ENCODE data around the gene HECA. TPM values are rescaled to one million over a fixed set of nuclear protein-coding genes. Genes with fewer than 3 reads are reported as not detected.
"Not testable (repeated sequence)": the region's sequence is repeated elsewhere in the genome, so short reads cannot be mapped to it uniquely, and the experiment has no call there.

HECA gene
- total RNA-seq, 1 donor from 2014 or later = 48.9 TPM

DNA sequence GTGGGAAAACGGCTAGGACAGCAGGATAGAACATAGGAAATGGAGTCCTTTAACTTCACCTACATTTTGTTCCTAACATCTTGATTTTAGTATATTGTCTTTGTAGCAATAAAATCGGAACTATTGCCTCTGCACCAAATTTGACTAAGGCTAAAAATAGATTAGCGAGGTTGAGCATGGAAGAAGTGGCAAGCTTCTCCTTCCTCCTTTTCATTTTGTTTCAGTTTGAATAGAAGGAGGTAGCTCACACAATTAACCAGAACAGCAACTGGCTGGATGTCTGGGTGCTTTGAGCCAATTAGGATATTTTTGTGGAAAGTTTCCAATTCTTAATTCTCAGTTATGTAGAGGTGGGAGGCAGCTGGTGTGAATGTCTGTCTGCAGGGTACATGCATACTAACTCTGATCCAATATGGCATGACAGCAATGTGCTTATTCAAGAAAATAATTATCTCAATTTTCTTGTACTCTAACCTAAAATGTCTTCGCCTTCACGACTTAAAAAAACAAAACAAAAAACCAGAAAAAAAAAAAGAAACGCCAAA is 3.1 kb upstream of the HECA start:
- peak overlapping the region; percentile 24 for H3K27ac ChIP-seq
- H3K27me3 ChIP-seq = no peaks in the 10 kb centered on the region
- TF ChIP-seq CTCF (IDR thresholded peaks at IDR 0.05) = no peak
- no peaks in the 10 kb centered on the region for H3K36me3 ChIP-seq
- intact Hi-C loops (cut with DNase I) = no loop called here
- ATAC-seq (no peak), DNase-seq (no peak)
- no peaks in the 10 kb centered on the region for H3K9me3 ChIP-seq
- peaks cover 7% of the 10 kb centered on the region for H3K4me1 ChIP-seq
- H3K4me3 ChIP-seq = no peak overlapping the region

DNA sequence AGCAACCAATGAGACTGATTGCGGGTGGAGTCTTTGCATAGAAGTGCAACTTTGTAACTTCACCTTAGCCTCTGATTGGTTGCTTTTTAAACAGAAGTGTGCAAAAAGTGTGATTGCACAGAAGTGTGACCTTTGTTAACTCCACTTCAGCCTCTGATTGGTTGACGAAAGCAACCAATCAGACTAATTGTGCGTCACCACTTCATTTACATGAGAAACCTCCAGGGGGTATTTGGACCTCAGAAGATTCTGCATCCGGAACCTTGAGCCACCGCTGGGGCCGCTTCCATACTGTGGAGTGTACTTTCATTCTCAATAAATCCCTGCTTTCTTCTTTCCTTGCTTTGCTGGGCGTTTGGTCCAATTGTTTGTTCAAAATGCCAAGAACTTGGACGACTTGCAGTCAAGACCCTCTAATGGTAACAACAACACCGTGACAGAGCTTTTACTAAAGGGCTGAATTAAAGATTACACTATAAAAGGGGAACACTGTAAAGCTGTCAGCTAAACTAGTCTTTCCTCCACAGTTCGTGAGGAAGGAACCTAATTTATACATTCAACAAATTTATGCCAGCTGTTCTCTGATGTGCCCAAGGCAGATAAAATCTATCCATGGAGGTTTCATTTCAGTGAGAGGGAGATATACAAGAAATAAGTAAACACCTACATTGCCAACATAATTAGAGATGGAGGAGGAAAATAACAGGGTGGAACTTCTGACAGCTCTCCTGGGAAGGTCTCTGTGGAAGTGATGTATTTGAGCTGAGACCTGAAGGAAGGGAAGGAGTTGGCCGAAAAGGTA is 1.4 kb upstream of the HECA start:
- intact Hi-C loops (cut with DNase I) = no loop called here
- Histone ChIP-seq H3K4me1 (peaks cover 23% of the 10 kb centered on the region), H3K27ac (peak overlapping the region; percentile 49), H3K36me3 (no peaks in the 10 kb centered on the region), H3K4me3 (no peak overlapping the region), H3K9me3 (no peaks in the 10 kb centered on the region), H3K27me3 (no peaks in the 10 kb centered on the region)
- DNase-seq (no peak), ATAC-seq (no peak)
- no peak for TF ChIP-seq CTCF (IDR thresholded peaks at IDR 0.05)

DNA sequence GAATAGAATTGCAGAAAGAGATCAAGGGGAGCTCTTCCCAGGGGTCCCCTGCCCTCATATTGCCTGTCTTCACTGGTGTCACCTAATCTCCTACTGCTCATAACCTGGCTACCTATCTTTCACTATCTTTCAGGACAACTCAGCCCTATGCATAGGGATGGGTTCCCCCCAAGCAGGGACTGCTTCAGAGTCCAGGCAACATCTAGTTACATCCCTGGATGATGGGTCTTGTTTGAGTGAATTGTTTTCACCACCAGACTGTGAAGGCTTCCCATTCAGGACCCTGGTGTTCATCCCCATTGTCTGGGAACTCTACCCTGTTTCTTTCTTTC is 850 bp upstream of the HECA start:
- Histone ChIP-seq H3K4me3 (no peak overlapping the region), H3K27me3 (no peaks in the 10 kb centered on the region), H3K36me3 (no peaks in the 10 kb centered on the region), H3K27ac (peak overlapping the region; percentile 49), H3K9me3 (no peaks in the 10 kb centered on the region), H3K4me1 (peaks cover 29% of the 10 kb centered on the region)
- ATAC-seq (no peak), DNase-seq (no peak)
- intact Hi-C loops (cut with DNase I) = no loop called here
- no peak for TF ChIP-seq CTCF (IDR thresholded peaks at IDR 0.05)

GRCh38 chr6:139135578-139136545 is 982 bp downstream of the HECA start:
- peak; percentile 74 for ATAC-seq
- Histone ChIP-seq H3K27me3 (no peaks in the 10 kb centered on the region), H3K4me1 (peaks cover 31% of the 10 kb centered on the region), H3K4me3 (peak overlapping the region; percentile 80), H3K9me3 (no peaks in the 10 kb centered on the region), H3K27ac (peak overlapping the region; percentile 91), H3K36me3 (no peaks in the 10 kb centered on the region)
- no peak for TF ChIP-seq CTCF (IDR thresholded peaks at IDR 0.05)
- DNase-seq = peak; percentile 90
- intact Hi-C loops (cut with DNase I) = no loop called here

DNA sequence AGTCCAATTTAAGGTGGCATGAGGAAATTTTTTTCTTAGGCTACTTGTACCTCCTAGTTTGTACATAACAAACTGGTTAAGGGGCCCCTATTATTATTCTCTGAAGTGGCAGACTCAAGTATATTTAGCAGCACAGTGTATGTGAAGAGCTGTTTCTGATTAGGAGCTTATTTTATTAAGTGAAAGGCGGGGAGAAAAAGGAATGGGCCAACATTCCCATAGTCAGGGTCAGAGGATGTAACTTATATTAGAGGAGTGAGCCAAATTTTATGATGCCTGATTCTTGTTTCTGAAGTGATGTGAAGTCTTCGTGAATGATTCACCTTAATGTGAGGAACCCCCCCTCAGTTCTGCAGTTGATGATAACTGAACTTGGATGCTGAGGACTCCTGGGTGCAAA is 2.8 kb downstream of the HECA start:
- Histone ChIP-seq H3K4me1 (peaks cover 31% of the 10 kb centered on the region), H3K27me3 (no peaks in the 10 kb centered on the region), H3K27ac (no peak overlapping the region), H3K4me3 (peak overlapping the region; percentile 80), H3K9me3 (no peaks in the 10 kb centered on the region), H3K36me3 (no peaks in the 10 kb centered on the region)
- ATAC-seq = no peak
- no peak for TF ChIP-seq CTCF (IDR thresholded peaks at IDR 0.05)
- intact Hi-C loops (cut with DNase I) = no loop called here
- DNase-seq = no peak

DNA sequence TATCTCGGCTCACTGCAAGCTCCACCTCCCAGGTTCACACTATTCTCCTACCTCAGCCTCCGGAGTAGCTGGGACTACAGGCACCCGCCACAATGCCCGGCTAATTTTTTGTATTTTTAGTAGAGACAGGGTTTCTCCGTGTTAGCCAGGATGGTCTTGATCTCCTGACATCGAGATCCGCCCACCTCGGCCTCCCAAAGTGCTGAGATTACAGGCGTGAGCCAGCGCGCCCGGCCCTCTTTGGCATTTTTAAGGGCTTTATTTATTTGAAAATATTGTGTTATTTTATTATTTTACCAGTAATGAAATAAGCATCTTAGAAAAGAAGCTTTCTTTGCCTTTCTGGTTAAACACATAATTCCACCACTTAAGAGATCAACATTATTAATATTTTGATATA is 6.0 kb downstream of the HECA start:
- DNase-seq; H3K27ac ChIP-seq; intact Hi-C loops (cut with DNase I); H3K36me3 ChIP-seq; ATAC-seq; H3K27me3 ChIP-seq; H3K4me3 ChIP-seq; H3K9me3 ChIP-seq: not testable (repeated sequence)
- peaks cover 31% of the 10 kb centered on the region for H3K4me1 ChIP-seq

All from upper lobe of right lung (tissue), 1 donor.